NB4 (cell line): Measurements from ENCODE around the gene USH2A.

Experiments
- CTCF ChIP-seq: IDR thresholded peaks from one replicate; pipeline ENCODE4 v1.5.1; 2012; ENCODE audit warnings: low read depth, low read length
- MAX ChIP-seq: IDR thresholded peaks from 2 replicates; pipeline ENCODE4 v1.6.1; 2011; ENCODE audit warnings: low read depth, low read length
- MYC ChIP-seq: IDR thresholded peaks from 2 replicates; pipeline ENCODE4 v1.6.1; 2011; ENCODE audit warnings: low read depth, low read length
- POLR2A ChIP-seq: IDR thresholded peaks from 2 replicates; pipeline ENCODE4 v1.6.1; 2011; ENCODE audit warnings: mild to moderate bottlenecking; ENCODE audit not compliant: insufficient read length; ENCODE audit errors: extremely low read depth

GRCh38 chr1:216081445-216081844 is 341.8 kb downstream of the USH2A start:
- no peak for TF ChIP-seq CTCF
- TF ChIP-seq POLR2A: no peak
- TF ChIP-seq MAX: no peak
- TF ChIP-seq MYC: no peak
